Pulmonary artery endothelial cell (primary cell): ENCODE data around the gene C15orf39. TPM values are rescaled to one million over a fixed set of nuclear protein-coding genes. Genes with fewer than 3 reads are reported as not detected.
"Not testable (repeated sequence)": the region's sequence is repeated elsewhere in the genome, so short reads cannot be mapped to it uniquely, and the experiment has no call there.

Experiments used
- DNase-seq: peaks from one replicate; pipeline ENCODE4 v3.0.0-alpha.2; 2011; ENCODE audit warnings: low read depth, low spot score
- total RNA-seq: library from RNA; depleted of rRNA; stranded (reverse); fragments of >200 nt; gene quantifications from 2 replicates; pipeline ENCODE4 v1.2.3, GENCODE V29; 2014

Gene C15orf39
- 4.1 and 6.4 TPM in 2 replicates for total RNA-seq

DNA sequence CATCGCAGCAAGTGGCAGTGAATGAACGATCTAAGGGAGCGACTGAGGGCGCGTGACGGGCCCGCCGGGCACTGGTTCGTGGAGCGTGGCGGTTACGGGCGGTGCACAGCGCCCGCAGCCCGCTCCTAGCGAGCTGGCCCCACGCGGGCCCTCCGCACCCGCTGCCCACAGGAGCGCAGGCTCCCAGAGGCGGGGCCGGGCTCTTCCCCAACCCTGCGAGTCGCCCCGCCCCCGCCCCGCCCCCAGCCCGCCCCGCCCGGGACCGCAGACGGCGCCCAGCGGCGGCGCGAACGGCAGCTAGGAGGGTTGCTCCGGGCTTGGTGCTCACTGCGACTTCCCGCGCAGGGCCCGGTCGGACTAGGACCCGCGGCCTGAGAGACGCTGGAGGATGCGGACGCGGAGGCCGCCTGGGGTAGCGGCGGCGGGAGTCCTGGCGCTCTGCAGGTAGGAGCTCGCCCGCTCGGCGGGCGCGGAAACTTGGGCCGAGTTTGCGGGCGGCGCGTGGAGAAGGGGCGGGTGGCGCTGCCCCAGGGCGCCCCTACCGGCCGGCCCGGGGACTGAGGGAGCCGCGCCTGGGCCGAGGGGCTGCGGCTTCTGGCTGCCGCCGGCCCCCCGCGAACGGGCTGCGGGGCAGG, at the start of gene C15orf39:
TSS of gene C15orf39 (plus strand) at position 267 of the 635 bp plus-strand sequence. CDS start 4,167 bp downstream, outside the sequence.
- DNase-seq, result no peak

DNA sequence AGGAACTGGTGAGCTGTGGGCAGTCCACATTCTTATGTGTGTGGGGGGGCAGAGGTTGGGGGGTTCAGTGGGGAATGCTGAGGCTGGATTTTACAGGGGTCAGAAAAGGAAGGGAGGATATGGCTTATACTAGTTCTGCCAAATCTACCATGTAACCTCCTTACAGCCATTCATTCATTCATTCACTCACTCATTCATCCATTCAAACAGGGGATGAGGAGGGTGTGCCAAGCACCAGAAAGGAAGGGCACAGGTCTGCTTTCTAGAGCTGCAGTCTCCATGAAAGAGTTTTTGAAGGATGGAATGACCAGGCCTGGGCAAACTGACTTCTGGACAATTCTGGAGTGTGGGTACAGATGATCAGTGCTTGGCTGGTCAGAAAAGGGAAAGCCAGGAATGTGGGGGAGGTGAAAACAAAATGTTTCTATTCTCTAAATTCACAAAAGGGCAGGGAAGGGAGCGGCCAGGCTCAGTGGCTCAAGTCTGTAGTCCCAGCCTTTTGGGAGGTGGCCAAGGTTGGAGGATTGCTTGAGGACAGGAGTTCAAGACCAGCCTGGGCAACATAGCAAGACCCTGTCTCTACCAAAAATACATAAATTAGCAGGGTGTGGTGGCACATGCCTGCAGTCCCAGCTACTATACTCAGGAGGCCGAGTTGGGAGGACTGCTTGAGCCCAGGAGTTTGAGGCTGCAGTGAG, 49.2 kb upstream of the C15orf39 start:
- no peak for DNase-seq

DNA sequence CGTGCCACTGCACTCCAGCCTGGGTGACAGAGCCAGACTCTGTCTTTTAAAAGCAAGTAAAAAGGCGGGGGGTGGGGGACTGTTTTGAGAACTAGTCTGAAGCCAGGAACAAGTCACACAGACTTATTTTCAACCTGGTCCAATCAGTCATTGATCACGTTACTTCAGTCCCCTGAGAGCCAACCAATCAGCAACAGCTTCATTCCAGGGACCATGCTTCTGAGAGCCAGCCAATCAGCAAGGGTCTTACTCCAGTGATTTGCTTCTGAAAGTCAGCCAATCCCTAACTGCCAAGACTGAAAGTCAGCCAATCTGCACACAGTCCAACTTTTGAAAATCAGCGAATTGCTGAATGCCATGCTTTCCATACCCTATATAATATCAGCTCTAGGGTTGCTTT, 48.6 kb upstream of the C15orf39 start:
- DNase-seq, result no peak

DNA sequence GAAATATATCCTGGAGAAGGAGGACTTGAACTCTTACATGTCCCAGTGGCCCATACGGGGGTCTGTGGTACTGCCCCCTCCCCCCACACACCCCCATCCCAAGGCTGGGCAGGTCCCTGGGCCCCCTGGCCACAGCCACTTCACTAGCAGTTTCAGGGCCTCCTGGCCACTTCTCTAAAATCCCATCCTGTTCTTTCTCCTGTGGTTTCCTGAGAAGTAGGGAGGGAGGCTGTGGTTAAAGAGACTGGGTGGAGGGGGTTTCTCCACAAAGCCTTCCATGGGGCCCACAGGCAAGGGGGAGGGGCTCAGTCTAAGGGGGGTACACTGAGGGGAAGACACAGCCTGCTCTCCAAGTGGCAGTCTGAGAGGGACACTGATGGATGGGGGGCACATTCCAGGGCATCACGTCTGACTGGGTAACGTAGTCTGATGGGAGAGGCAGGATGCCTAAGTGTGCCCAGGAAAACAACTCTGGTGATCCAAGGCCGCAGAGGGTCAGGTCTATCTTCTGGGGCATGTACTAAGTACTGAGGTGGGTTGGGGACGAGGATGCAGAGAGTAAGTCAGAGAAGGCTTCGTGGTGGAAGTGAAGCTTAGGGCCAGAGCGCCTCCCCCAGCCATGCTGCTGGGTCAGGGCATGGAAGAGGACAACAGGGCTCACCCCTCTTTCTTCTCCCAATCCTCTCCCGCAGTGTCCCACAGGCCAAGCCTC, 48.0 kb upstream of the C15orf39 start:
- DNase-seq, result no peak

DNA sequence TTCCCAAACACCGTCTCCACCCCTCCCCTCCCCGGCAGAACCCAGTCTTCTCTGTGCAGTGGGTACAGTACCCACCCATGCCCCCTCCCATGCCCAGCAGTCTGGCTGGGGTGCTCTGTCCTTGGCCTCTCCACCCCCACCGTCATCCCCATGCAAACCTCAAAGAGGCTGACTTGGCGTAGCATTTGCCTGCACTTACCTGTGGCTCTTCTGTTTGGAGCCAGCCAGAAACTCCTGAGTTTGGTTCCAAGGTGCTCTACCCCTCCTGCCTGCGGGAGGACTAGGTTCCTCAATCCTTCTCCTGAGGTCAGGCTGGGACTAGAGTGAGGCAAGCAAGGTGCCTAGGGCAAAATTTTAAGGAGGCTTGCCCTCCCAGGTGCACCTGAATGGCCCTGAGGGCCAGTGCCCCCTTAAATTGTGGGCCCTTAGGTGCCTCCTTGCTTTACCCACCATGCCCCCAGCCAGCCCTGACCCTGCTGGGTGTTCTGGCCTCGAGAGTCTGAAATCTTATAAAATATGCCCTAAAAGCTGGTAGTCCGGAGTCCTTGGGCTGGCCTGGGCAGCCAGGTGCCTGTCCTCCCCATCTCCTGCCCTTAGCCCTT, 47.1 kb upstream of the C15orf39 start:
- no peak for DNase-seq

DNA sequence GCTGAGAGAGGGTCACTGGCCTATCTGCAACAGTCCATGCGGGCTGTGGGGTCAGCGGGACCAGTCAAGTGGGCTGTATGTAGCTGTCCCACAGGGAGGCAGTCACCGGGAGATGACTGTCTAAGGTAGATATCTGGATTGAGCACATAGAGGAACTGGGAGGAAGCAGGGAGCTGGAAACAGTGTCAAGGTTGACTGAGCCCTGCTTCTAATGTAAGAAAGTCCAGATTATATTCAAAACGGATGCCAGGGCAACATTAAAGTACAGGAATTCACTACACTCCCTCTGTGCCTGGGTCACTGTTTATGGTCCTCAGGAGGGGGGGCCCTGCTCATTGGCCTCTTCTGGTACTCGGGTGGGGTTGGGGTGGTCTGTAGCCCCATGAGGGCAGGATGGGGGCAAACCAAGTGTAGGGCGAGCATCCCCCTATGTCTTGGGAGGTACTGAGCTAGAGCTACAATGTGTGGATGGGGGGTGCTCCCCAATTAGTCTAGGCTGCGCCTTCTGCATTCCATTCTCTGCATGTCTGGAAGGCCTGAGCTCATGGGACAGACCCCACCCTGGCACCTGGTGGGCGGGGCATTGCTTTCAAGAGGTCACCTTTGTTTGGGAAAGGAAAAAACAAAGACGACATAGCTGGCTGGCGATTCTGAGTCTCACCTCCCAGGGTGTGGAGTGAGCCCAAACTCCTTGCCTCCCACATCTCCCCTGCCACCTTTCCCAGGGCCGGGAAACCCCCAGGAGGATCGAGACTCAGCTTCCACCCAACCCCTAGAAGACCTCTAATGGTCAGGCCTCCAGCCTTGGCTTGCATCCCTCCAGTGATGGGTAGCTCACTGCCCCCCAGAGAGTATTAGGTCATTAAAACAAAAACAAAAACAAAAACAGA, 45.1 kb upstream of the C15orf39 start:
- DNase-seq, result no peak

DNA sequence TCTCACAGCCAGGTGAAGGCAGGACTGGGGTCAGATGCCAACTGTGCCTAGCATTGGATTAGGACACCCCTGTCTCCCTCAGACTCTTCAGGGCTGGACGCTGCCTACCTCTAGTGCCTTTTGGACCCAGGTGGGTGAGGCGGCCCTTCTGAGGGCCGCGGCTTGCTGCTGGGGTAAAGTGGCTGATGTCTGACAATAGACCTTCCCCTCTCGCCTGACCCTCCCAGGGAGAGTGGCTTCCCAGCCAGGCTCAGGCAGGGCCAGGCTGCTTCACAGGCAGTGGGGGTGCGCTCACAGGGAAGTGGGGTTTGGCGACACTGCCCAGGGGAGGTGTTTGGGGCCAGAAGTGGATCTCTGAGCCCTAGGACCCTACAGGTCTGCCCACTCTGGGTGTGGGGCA, 43.3 kb upstream of the C15orf39 start:
- no peak for DNase-seq

DNA sequence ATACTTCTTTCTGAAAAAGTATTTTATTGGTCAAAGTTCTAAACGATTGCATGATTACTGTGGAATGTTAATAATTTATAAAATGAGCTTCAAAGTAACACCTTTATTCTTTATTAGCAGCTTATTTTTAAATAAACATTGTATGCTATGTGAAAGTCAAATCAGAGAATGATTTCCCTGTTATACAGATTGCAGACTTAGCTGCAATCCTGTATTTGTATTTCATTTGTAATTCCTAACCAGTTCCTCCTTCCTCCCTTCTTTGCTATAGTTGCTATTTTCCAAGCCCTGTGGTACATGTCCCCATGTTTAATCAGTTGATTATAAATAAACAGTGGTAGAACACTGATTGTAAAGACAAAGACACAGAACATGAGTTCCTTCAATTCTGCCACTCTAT, 42.4 kb upstream of the C15orf39 start:
- no peak for DNase-seq

DNA sequence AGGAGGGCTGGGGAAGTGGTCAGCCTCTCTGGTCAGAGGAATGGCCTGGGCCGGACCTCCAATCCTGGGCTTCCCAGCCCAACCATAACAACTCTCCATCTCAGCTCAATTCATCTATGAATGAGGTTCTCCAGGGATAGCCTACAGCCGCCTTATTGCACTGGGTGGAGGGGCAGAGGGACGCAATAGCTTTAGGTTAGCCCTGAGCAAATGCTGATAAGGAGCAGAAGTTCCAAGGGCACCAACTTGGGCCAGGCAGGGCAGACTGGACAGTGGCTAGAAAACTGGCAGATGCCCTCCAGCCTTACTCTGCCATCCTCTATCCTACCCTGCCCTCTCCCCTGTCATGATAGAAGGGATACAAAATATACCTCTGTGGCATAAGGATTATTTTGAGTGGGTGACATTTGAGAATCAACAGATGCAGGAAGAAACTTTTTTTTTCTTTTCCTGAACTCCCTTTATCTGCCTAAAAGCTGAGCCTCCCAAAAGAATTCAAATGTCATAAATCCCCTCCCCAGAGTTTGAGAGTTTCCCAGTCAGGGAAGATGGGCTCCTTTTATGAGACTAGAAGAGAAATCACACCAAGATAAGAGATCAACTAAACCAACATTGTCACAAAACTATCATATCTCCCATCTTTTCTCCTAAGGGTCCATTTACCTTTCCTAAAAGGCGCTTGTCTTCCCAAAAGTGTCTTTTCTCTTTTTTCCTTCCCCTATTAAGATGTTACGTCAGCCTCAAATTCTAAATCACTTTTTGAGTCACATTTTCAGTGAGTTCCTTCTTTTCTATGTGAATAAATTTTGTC, 40.4 kb upstream of the C15orf39 start:
- DNase-seq, result no peak

DNA sequence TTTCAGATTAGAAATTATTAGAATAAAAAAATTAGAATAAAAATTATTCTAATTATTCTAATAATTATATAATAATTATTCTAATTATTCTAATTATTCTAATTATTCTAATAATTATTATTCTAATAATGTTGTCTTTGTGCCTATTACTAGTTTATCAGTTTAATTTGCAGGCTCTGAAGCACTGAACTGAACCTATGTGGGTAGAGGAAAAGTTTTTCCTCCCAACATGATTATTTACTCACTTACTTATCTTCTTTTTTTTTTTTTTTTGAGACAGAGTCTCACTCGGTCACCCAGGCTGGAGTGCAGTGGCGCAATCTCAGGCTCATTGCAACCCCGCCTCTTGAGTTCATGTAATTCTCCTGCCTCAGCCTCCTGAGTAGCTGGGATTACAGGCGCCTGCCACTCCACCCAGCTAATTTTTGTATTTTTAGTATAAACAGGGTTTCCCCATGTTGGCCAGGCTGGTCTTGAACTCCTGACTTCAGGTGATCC, 39.7 kb upstream of the C15orf39 start:
- no peak for DNase-seq

DNA sequence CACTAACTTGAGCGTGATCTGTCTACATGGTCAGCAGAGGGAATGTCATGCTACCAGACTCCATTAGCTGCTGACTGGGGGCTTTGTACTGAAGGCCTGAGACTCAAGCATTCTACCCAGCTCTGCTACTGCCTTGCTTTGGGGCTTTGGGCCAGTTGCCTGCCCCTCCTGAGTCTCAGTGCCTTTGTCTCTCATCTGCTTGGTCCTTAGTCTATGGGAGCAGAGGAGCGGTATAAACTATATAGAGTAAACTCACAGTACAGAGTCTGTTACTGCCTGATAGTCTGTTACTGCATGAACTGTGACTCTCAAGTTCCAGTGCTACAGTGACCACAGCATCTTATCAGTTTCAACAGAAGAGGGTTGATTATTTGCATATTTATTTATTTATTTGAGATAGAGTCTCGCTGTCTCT, 38.5 kb upstream of the C15orf39 start:
- DNase-seq, result no peak

DNA sequence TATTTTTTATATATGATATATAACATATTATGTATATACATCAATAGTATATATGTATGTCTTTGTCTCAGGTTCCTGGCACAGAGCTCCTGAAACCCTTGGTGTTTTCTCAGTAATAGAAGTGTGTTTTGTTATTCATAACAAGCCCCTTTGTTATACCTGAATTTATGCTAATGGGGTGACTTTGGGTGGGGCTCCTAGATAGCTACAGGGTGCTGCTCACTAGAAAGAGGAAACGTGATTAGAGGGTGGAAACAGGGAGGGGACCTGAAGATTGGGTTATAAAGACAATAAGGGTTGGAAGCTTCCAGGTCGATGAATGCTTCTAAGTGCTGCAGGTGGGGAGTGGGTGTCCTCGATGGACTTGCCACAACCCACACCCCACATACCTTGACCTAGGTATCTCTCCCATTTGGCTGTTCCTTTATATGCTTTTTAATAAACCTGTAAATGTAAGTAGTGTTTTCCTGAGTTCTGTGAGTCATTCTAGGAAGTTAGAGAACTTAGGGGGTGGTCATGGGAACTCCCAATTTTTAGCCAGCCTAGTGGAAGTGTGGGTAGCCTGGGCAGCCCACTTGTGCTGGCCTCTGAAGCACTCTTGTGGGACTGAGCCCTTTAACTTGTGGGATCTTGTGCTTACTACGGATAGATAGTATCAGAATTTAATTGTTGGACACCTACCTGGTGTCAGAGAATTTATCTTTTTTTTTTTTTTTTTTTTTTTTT, 36.9 kb upstream of the C15orf39 start:
- DNase-seq, result no peak

DNA sequence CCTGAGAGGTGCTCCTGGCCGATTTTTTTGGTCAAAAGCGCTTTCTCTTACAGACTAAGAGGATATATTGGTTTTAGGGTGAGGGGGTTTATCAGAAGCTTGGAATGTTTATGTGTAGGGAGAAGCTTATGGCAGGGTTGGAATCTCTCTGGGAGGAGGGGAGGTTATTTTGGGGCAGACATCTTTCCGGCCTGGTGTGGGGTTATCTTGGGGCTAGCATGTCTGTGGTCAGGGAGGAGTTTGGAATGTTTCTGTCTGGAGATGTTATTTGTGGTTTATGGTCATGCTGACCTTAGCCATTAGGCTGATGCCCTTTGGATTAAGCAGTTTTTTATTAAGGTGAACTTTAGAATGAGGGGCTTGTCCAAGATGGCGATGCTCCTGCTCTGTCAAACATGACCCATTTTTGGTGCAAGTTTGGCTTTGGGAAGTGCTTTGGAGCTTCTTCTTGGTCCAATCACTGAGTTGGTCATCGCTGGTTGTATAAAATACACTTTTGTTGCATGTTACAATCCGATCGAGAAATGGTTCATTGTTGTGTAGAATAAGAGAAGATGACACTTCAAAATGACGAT, 35.1 kb upstream of the C15orf39 start:
- DNase-seq, result not testable (repeated sequence)

DNA sequence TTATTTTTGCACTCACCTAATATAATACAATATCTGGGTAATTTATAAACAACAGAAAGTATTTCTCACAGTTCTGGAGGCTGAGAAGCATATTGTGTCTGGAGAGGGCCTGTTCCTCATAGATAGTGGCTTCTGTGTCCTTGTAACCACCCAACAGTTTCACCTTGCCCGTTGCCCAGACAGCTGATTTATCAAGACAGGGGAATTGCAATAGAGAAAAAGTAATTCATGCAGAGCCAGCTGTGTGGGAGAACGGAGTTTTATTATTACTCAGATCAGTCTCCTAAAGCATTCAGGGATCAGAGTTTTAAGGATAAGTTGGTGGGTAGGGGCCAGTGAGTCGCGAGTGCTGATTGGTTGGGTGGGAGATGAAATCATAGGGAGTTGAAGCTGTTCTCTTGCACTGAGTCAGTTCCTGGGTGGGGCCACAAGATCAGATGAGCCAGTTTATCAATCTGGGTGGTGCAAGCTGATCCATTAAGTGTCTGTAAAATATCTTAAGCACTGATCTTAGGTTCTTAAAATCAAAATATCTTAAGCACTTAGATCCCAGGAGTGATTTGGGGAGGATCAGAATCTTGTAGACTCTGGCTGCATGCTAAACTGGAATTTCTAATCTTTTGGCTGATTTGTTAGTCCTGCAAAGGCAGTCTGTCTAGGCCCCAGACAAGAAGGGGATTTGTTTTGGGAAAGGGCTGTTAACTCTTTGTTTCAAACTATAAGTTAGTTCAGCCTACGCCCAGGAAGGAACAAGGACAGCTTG, 33.9 kb upstream of the C15orf39 start:
- DNase-seq, result no peak

DNA sequence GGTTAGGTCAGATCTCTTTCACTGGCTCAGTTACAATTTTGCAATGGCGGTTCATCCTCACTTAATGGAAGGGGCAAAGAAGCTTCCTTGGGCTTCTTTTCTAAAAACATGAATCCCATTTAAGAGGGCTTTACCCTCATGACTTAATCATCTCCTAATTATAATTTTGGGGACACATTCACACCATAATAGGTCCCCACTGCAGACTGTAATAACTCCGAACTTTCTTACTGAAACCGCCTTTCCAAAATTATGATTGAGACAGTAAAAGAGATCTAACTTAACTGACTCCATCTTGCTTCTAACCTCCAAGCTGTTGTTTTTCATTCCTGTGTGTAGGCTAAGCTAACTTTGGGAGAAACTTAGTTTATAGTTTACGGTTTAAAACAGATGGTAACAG, 33.3 kb upstream of the C15orf39 start:
- DNase-seq, result no peak

DNA sequence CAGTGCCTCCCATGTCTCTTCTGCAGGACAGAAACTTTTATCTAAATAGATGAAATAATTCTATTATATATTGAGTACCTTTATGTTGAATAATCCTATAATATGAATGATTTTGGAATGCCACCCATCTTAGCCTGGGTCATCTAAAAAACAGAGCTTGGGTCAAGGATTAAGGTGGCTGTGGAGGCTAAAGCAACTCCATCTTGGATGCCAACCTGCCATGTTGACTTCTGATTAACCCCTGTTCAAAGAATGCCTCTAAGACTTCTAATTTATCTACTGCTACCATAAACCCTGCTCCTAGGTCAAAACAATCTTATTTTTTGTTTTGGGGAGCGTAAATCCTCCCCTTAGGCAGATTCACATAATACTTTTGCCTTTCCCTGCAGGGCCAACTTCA, 31.5 kb upstream of the C15orf39 start:
- DNase-seq, result no peak

DNA sequence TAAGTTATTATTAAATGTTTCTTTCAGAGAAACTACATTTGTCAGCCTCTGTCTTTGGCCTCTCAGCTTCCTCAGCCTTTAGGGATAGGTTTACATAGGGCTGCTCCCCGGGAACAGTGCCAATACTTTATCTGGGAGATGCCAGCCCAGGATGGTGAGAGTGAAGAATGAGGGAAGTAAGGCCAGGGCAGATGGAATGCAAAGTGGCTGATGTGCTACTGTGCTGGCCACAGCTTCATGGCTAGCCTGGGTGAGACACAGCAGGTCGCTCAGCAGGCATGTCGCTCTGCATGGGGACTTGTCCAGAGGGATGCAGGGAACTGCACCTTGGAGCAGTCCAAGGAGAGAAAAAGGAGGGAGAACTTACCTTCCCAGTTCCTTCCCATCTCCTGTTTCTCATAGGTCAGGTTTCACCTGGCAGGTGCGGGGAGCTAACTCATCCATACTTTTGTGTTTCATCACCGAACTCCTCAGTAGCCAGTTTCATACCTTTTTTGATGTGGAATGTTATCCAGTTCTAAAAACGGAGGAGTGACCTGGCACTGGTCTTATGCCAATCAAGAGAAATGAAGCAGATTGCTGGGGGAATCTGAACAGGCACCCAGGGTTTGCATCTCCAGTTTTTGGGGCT, 30.9 kb upstream of the C15orf39 start:
- no peak for DNase-seq

DNA sequence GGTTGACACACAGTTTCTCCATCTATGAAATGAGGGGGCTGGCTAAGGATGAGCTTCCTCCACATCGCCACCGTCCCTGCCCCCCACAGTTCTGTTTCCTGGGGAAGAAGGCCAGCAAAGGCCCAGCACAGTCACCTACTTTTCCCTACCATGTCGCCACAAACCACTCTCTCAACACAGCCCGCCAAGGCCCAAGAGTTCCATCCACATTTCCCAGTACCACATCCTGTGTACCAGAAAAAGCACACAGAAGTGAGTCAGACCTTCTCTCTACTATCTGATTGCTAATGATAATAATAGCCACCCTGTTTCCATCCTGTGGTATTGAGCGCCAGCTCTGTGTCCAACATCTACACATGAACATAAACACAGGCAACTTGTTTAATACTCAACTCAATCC, 30.3 kb upstream of the C15orf39 start:
- DNase-seq, result no peak
